CD4-positive, alpha-beta T cell (primary cell): Measurements from ENCODE around the gene CBY3. TPM values are rescaled to one million over a fixed set of nuclear protein-coding genes. Genes with fewer than 3 reads are reported as not detected.
"Not testable (repeated sequence)": the region's sequence is repeated elsewhere in the genome, so short reads cannot be mapped to it uniquely, and the experiment has no call there.

Source experiments
- ATAC-seq: fragments of 200-7000 bp; cut with Tn5 transposase; one replicate; pipeline ENCODE4 v1.10.0; 2022; ENCODE audit warnings: mild to moderate bottlenecking; ENCODE audit not compliant: poor library complexity
- CTCF ChIA-PET: fragments of 350-600 bp; sonication (Branson Sonifier 250); formaldehyde crosslinking; loops from one replicate; lab custom pipeline; 2021; ENCODE audit warnings: antibody characterized with exemption, inconsistent platforms; lab: Charles Lee
- POLR2A ChIA-PET: fragments of 350-600 bp; sonication (Branson Sonifier 250); formaldehyde crosslinking; loops from one replicate; lab custom pipeline; 2021; ENCODE audit warnings: antibody characterized with exemption, inconsistent platforms; lab: Charles Lee
- DNase-seq, 14 experiments: peaks; one replicate each; pipeline ENCODE4 v3.0.0-alpha.2; 2013 to 2020; ENCODE audit warnings: mixed read lengths in 2 of 14
- H3K27ac ChIP-seq, 2 donors: one replicate each; pipeline versions ENCODE4 v1.5.1 to v1.7.0; 2013; ENCODE audit warnings: low read length in 2 of 2, low read depth in 1 of 2, mild to moderate bottlenecking in 1 of 2
- H3K27me3 ChIP-seq, 2 experiments: 1 replicate in 1 of 2; 2 replicates in 1 of 2; pipeline versions ENCODE4 v1.6.1 to v1.7.0; 2013; ENCODE audit warnings: low read length in 2 of 2, control low read depth in 1 of 2, mild to moderate bottlenecking in 1 of 2, moderate library complexity in 1 of 2; ENCODE audit not compliant: insufficient read depth in 2 of 2, control insufficient read depth in 1 of 2
- H3K36me3 ChIP-seq: one replicate; pipeline ENCODE4 v1.6.1; 2013; ENCODE audit warnings: low read length, control low read depth; ENCODE audit not compliant: insufficient read depth
- H3K4me1 ChIP-seq: one replicate; pipeline ENCODE4 v1.6.1; 2013; ENCODE audit warnings: low read length, control low read depth; ENCODE audit not compliant: insufficient read depth
- H3K4me3 ChIP-seq: one replicate; pipeline ENCODE4 v1.5.1; 2013; ENCODE audit warnings: mild to moderate bottlenecking, low read length, moderate library complexity
- H3K9me3 ChIP-seq, 2 experiments: 1 replicate in 1 of 2; 2 replicates in 1 of 2; pipeline versions ENCODE4 v1.6.1 to v1.7.0; 2013; ENCODE audit warnings: low read length in 2 of 2, mild to moderate bottlenecking in 2 of 2, control low read depth in 1 of 2, moderate library complexity in 1 of 2; ENCODE audit not compliant: control insufficient read depth in 1 of 2, insufficient read depth in 1 of 2
- H3K27ac Mint-ChIP-seq: one replicate; pipeline ENCODE4 v1.8.0; 2020; ENCODE audit warnings: mixed read lengths
- H3K27me3 Mint-ChIP-seq: one replicate; pipeline ENCODE4 v1.8.0; 2021; ENCODE audit warnings: mixed read lengths
- H3K36me3 Mint-ChIP-seq: one replicate; pipeline ENCODE4 v1.8.0; 2021; ENCODE audit warnings: low read depth, mixed read lengths
- H3K4me1 Mint-ChIP-seq: one replicate; pipeline ENCODE4 v1.8.0; 2021; ENCODE audit warnings: low read depth, mixed read lengths
- H3K4me3 Mint-ChIP-seq: one replicate; pipeline ENCODE4 v1.8.0; 2020; ENCODE audit warnings: mild to moderate bottlenecking, mixed read lengths
- H3K9me3 Mint-ChIP-seq: one replicate; pipeline ENCODE4 v1.8.0; 2020; ENCODE audit warnings: mixed read lengths
- intact Hi-C, 2 experiments: fragments of 100-400 bp; cut with DNase I in 1 of 2; cut with micrococcal nuclease in 1 of 2; formaldehyde crosslinking; loops; one replicate each; pipeline versions ENCODE4 v1.15.1 to v1.9.0; 2023 to 2025; cut with DNase I, micrococcal nuclease
- total RNA-seq, 174 experiments: library from RNA in 2 of 174; stranded (reverse) in 2 of 174; gene quantifications; one replicate each; pipeline ENCODE4 v1.2.3 and lab custom pipeline; 2021 to 2026
- TF ChIP-seq, protein P1 (sequence below): fragments of 200-600 bp; IDR thresholded peaks from one replicate; pipeline ENCODE4 v1.8.0; 2022; ENCODE audit warnings: antibody characterized with exemption, mild to moderate bottlenecking

CBY3 gene
- total RNA-seq, 2 experiments from 2014 or later: 0.36 to 0.64 TPM

GRCh38 chr5:179633501-179634369 is 47.1 kb downstream of the CBY3 start:
- H3K4me1 Mint-ChIP-seq, H3K9me3 ChIP-seq, H3K27ac Mint-ChIP-seq, H3K36me3 ChIP-seq, H3K4me1 ChIP-seq, H3K4me3 ChIP-seq, H3K27me3 Mint-ChIP-seq, DNase-seq, H3K9me3 Mint-ChIP-seq, H3K27me3 ChIP-seq, H3K4me3 Mint-ChIP-seq, H3K27ac ChIP-seq, H3K36me3 Mint-ChIP-seq: not testable (repeated sequence)
- intact Hi-C loops: loop anchor here in 1 of 2 experiments (2.0 kb wide), 1 partner anchor 21 kb away; no protein-coding TSS in a partner anchor
- POLR2A ChIA-PET: interaction anchor here (2.9 kb wide), 1 partner anchor 10 kb away, joined by 16 read pairs; the partner anchor contains the start of gene HNRNPH1
- TF ChIP-seq, protein P1, sequence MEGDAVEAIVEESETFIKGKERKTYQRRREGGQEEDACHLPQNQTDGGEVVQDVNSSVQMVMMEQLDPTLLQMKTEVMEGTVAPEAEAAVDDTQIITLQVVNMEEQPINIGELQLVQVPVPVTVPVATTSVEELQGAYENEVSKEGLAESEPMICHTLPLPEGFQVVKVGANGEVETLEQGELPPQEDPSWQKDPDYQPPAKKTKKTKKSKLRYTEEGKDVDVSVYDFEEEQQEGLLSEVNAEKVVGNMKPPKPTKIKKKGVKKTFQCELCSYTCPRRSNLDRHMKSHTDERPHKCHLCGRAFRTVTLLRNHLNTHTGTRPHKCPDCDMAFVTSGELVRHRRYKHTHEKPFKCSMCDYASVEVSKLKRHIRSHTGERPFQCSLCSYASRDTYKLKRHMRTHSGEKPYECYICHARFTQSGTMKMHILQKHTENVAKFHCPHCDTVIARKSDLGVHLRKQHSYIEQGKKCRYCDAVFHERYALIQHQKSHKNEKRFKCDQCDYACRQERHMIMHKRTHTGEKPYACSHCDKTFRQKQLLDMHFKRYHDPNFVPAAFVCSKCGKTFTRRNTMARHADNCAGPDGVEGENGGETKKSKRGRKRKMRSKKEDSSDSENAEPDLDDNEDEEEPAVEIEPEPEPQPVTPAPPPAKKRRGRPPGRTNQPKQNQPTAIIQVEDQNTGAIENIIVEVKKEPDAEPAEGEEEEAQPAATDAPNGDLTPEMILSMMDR: peak; percentile 12
- CTCF ChIA-PET: interaction anchor here (0.8 to 1.3 kb wide), 2 partner anchors 11 to 26 kb away, joined by 3 to 6 read pairs; no protein-coding TSS in a partner anchor
- peak; percentile 62 for ATAC-seq

Other genes starting within 250 kb of the CBY3 start
- 10 to 100 TPM; 19.5 to 21.8 TPM for gene RUFY1, start 130.5 kb downstream of the CBY3 start, total RNA-seq
- 1,000 to 10,000 TPM; 2,404 to 2,435 TPM for gene HNRNPH1, start 57.4 kb downstream of the CBY3 start, total RNA-seq
- gene CANX, start 17.9 kb upstream of the CBY3 start, total RNA-seq: 100 to 1,000 TPM; 150 to 152 TPM
- gene MAML1, start 51.8 kb upstream of the CBY3 start, total RNA-seq: 10 to 100 TPM; 21.8 to 22.2 TPM
- 1 to 10 TPM; 3.6 to 4.2 TPM for gene LTC4S, start 113.0 kb upstream of the CBY3 start, total RNA-seq
- 100 to 1,000 TPM; 141 to 145 TPM for gene MGAT4B, start 125.8 kb upstream of the CBY3 start, total RNA-seq
- 100 to 1,000 TPM; 260 to 267 TPM for gene SQSTM1, start 139.9 kb upstream of the CBY3 start, total RNA-seq
- gene MRNIP, start 177.8 kb upstream of the CBY3 start, total RNA-seq: 10 to 100 TPM; 31.8 to 32.8 TPM
- 10 to 100 TPM; 67.5 to 71.8 TPM for gene TBC1D9B, start 226.9 kb upstream of the CBY3 start, total RNA-seq